OCI-M2 (cell line): ENCODE measurements around the gene NREP.

Source experiments
- DNase-seq: peaks from one replicate; lab custom pipeline; 2025; ENCODE audit not compliant: unreplicated experiment; lab: John Stamatoyannopoulos, UW

Gene NREP

DNA sequence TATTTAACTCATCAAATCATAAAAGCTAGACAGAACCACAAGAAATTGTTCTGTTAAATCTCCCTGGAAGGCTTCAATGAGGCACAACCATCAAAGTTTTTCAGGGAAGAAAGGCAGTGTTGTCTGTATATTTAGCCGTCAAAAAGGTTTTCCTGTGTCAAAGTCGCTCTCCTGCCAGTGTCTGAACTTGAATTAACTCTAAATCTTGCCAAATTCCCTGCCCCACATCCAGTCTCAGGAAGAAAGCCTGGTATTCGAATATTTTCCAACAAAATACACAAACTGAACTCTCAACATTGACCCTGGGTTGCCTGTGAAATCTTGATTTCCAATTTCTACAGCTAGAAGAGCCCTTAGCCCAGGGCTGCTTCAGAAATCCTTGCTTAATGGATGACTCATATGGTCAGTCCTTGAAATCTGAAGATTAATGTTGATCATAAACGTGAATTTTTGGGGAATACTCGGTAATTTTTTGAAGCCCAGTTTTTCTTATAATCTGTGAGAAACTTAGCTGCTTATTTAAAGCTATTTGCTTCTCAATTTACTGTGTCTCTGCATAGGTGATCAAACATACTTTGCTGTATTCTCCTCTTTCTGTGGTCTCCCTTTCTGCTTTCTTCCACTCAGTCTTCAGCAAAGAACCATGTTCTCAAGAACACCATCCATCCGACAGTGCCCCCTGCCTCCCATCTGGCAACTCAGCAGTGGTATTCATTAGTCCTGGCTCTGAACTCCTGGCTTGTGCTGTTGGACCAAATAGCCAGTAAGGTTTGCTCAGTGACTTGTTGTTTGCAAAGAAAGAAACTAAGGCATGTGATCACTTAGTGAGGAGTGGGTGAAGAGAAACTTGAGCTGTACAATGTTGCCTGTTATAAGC, 58.9 kb downstream of the NREP start:
- no peak for DNase-seq

DNA sequence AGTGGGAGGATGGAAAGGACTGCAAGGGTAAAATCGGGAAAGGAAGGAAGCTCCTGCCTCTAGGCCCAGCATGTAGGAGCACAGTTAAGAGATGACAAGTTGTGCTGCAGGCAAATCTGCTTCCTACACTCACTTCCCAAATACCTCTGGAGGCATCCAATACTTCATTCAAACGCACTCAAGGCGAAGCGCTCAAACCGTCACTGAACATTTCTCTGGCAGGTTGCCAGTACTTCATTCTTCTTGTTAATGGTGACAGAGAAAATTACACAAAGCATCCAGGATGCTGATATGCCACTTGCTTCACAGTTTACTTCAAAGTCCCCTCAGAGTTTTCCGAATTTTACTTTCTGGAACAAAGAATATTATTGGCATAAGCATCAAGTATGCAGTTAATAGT, 59.8 kb downstream of the NREP start:
- DNase-seq, result no peak

DNA sequence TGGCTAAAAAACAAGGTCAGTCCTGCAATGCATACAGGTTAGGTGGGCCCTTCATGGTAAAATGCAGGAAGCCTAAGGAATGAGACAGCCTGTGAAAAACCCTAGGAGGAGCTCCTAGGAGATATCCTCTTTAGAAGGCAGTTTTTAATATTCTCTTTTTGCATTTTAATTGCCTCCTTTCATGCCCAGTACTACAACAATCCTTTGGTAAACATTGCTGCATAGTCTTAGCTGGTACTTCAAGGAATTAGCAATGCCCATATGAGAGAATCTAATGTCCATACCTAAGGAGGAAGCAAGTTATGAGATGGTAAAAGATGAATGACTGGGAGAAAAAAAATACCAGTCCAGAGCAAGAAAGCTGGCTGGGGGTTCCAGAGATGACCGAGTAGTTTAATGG, 61.0 kb downstream of the NREP start:
- no peak for DNase-seq

DNA sequence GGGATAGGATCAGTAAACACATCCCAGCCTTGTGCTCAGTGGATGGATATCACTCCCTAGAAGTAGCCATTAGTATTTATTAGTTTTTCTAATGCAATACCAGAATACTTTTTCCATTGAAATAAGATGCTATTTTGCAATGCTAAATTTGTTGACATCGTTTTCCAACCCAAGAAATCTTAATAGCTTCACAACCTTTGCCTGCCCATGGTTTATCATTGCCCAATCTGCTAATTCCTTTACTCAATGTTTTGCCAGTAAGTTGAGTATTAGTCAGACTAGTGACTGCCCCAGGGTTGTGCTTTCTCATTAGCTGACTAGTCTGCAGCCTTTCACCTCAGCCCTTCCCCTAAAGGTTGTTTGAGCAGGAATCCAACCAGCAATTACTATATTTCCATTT, 62.9 kb downstream of the NREP start:
- no peak for DNase-seq

DNA sequence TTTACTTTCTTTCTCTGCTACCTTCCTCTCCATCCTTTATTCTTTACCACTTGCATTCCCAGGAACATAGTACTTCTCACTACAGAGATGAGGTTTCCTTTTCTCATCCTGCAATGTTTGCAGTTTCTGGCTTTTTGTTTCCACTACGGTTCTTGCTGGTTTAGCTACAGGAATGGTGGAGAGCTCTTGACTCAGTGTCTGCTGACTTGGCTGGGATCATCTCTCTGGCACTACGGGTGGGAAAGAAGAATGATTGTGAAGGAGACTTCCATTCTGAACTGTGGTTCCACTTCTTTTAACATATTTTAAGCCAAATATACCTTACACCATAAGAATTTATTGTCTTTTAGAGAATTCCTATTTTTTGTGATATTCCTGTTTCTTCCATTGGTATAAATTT, 65.1 kb downstream of the NREP start:
- no peak for DNase-seq

DNA sequence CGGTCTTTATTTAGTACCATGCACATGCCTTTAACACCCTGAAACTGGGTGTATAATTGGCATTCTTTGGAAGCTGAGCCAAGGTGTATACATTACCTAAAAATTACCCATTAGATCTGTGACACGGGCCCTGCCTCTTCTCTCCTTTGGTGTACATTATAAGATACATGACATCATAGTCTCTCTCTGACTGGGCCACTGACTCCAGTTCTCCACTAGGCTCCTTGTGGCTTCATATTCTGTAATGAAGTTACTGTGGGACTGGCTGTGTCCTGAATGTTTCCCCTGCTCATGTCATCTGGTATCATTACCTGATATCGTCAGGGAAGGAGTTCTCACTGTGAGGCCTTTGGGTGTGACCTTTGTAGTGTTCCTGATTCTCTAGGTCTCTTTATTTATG, 65.5 kb downstream of the NREP start:
- DNase-seq, result no peak

DNA sequence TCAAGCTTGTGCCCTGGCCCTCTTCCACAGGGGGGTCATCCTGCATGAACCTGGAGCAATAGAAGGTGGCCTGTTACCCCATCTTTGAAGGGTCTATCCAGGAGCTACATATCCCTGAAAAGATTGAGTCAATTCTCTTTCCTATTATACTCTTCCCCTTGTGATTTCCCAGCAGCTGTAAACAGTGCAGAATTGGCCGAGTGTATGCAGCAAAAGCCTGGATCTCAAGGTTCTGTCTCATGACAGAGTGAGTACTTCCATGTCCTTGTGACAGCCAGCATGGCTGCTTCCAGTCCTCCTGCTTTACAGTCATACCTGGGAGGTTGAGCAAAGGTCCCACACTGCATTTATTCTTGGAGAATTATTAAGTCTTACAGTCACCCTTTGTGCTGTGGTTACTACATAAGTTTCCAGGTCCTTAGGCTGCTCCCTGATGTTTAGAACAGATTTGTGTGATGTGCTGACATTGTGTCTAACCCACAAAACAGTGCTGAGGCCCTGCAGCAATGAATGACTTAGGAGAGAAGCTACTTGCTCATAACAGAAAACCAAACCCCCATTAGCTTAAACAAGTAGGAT, 67.5 kb downstream of the NREP start:
- DNase-seq, result no peak

DNA sequence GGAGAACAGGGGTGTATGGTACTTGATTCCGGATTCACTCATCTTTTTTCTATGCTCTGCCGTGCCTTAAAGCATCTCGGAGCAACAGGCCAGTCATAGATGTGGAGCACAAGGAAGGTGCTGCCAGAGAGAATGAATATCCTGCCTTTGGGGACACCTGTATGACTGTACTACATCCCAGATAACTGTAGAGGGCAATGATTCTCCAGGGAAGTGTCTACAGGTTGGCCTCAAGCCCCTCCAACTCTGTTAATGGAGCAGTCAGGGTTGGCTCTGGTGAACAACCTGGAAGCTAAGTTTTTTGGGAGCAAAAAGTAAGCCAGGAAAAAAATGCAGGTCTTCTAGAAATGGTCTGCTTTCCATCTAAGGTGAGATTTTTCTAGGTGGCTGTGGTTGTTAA, 71.0 kb downstream of the NREP start:
- no peak for DNase-seq

DNA sequence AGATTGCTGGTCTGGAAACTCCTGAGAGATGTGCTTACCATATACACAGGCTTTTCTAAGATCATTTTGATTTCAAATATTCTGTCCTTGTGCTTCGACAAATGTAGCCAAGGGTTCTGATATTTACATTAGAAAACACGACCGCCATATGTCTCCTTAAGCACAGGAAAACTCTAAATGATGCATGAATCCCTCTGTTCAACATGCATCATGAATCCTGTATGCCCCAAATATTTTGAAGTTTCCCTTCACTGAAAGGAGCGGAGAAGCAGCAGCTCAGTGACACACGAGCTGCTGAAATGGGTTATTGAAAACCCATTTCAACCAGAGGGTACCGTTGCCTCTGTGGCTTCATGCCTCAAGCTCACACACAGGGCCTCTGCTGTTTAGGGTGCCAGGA, 74.4 kb downstream of the NREP start:
- DNase-seq, result no peak

DNA sequence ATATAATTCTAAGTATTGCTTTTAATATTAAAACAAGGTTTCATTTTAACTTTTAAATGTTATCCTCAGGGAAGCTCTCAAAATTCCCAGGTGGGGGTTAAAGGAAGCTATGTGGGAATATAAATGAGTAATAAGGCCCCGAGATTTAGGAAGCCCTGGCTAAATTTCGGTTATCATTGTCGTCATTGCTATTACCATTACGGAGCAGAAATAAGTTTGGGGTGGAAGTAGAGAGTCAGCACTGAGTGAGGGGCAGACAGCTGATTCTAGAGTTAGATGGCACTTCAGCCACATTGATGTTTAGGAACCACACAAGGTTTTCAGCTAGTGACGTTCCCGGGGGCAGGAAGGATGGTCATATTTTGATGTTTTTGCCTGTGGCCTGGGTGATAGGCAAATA, 74.9 kb downstream of the NREP start:
- DNase-seq, result no peak

DNA sequence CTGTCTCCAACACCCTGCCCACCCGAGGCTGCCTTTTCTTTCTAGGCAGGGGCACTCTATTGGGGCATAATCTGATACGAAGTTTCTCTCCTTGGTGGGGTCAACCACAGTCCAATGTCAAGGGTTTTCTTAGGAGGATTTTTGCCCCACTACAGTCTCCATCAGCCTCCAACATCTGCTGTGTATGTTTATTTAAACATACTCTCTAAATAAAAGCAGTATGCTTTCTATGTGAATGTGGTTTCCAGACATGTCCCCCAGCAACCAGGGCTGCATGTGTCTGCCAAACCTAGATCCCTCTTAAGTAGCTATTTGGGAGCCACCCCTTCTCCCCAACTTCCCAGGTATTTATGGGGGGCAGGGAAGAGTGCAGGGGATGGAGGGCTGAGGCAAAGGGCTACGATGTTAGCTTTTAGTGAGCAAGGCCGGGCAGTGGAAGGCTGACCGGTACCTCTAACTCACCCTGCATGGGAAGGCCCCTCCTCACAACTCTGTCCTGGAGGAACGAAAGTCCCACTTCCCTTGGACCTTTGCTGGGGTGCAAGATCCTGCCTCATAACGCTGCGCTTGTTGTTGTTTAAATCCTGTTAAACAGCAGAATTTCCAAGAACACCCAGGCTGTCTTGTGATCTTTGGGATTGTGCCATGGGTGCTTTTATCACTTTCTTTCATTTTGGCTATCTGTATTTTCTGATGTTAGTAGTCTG, 75.4 kb downstream of the NREP start:
- DNase-seq, result no peak

DNA sequence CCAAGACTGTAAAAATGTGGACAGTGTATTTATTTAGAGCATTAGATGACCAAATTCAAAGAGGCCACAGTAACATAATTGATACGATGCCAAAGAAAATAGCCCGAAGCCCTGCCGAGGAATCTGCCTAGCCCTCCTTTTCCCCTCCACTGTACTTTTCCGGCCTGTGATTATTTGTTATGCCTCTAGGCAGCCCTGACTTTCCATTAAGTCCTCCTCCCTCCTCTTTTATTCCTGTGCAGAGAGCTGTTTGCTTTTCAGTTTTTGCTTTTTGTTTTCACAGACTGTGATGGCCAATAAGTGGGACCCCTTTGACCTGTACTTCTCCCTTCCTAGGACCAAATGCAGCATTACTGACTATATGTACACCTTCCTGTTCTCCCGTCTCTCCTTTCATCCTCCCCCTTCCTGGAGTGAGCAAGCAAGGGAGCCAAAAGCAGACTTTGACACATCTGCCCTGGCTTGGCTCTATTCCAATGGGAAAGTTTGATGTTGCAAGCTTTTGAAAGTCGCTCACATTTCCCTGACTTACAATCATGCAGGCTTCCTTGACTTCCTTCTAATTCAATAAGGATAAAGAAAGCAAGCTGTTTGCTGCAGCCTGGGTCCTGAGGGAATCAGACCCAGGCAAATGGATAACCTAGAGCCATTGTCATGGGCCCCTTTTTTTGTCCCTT, 76.1 kb downstream of the NREP start:
- no peak for DNase-seq

DNA sequence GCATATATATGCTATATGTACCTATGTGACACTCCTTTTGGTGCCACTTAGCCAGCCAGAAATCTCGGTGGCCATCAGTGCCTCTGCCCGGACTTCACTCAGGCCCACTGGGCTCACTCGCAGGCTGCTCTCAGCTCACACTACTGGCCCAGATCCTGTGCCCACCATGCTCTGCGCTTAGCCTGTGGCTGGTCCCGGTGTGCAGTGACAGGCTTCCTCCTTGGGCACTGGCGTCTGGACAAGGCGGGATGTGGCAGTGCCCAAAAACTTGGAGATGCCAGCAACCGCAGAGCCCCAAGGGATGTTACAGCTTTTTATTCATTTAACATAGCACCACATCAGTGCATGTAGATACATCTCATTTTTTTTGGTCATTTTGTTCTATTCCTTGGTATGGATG, 77.4 kb downstream of the NREP start:
- DNase-seq, result no peak
